CD8-positive, alpha-beta memory T cell (primary cell): ENCODE measurements around the gene SIRPG. TPM values are rescaled to one million over a fixed set of nuclear protein-coding genes. Genes with fewer than 3 reads are reported as not detected.

Experiments used
- CTCF ChIA-PET: fragments of 350-600 bp; sonication (Branson Sonifier 250); formaldehyde crosslinking; loops from one replicate; lab custom pipeline; 2021; ENCODE audit warnings: antibody characterized with exemption; lab: Charles Lee
- POLR2A ChIA-PET: fragments of 350-600 bp; sonication (Branson Sonifier 250); formaldehyde crosslinking; loops from one replicate; lab custom pipeline; 2021; ENCODE audit warnings: antibody characterized with exemption; lab: Charles Lee
- DNase-seq, 5 donors: peaks; one replicate each; pipeline versions ENCODE4 v3.0.0 to v3.0.0-alpha.2; 2020 to 2022; ENCODE audit warnings: mixed read lengths in 1 of 5
- H3K27ac ChIP-seq: one replicate; pipeline ENCODE4 v1.7.0; 2013; ENCODE audit warnings: low read depth, mild to moderate bottlenecking, low read length, moderate library complexity
- H3K27me3 ChIP-seq: 2 replicates; pipeline ENCODE4 v1.7.0; 2013; ENCODE audit warnings: low read length, mild to moderate bottlenecking; ENCODE audit not compliant: insufficient read depth, poor library complexity, severe bottlenecking
- H3K36me3 ChIP-seq: 2 replicates; pipeline ENCODE4 v1.7.0; 2013; ENCODE audit warnings: mild to moderate bottlenecking, low read length, moderate library complexity; ENCODE audit not compliant: insufficient read depth
- H3K4me1 ChIP-seq: 2 replicates; pipeline ENCODE4 v1.7.0; 2013; ENCODE audit warnings: mild to moderate bottlenecking, low read length, moderate library complexity; ENCODE audit not compliant: insufficient read depth
- H3K4me3 ChIP-seq: 2 replicates; pipeline ENCODE4 v1.7.0; 2013; ENCODE audit warnings: mild to moderate bottlenecking, low read length
- H3K9me3 ChIP-seq: 2 replicates; pipeline ENCODE4 v1.7.0; 2013; ENCODE audit warnings: mild to moderate bottlenecking, low read length
- H3K27ac Mint-ChIP-seq, 8 donors: one replicate each; pipeline ENCODE4 v1.8.0; 2020 to 2021; ENCODE audit warnings: mixed read lengths in 8 of 8, mild to moderate bottlenecking in 6 of 8, inconsistent platforms in 3 of 8, moderate library complexity in 3 of 8
- H3K27me3 Mint-ChIP-seq, 2 donors: one replicate each; pipeline ENCODE4 v1.8.0; 2020 to 2021; ENCODE audit warnings: mixed read lengths in 2 of 2, mild to moderate bottlenecking in 1 of 2, moderate library complexity in 1 of 2
- H3K36me3 Mint-ChIP-seq, 3 donors: one replicate each; pipeline ENCODE4 v1.8.0; 2020 to 2021; ENCODE audit warnings: mixed read lengths in 3 of 3, inconsistent platforms in 1 of 3, mild to moderate bottlenecking in 1 of 3
- H3K4me1 Mint-ChIP-seq, 3 donors: one replicate each; pipeline ENCODE4 v1.8.0; 2020 to 2021; ENCODE audit warnings: mixed read lengths in 3 of 3, inconsistent platforms in 1 of 3, mild to moderate bottlenecking in 1 of 3
- H3K4me3 Mint-ChIP-seq, 7 donors: one replicate each; pipeline ENCODE4 v1.8.0; 2020 to 2021; ENCODE audit warnings: mixed read lengths in 7 of 7, mild to moderate bottlenecking in 6 of 7, moderate library complexity in 4 of 7, inconsistent platforms in 2 of 7
- H3K9me3 Mint-ChIP-seq, 5 donors: one replicate each; pipeline ENCODE4 v1.8.0; 2020 to 2022; ENCODE audit warnings: mixed read lengths in 5 of 5, mild to moderate bottlenecking in 3 of 5, moderate library complexity in 2 of 5, inconsistent platforms in 1 of 5
- polyA plus RNA-seq: library from polyadenylated mRNA; unstranded; fragments of 300-500 nt; fragmentation: Illumina TruSeq; gene quantifications from one replicate; pipeline ENCODE4 v1.2.3, GENCODE V29; 2021
- total RNA-seq, 2 experiments: library from RNA; stranded (reverse); gene quantifications; one replicate each; pipeline ENCODE4 v1.2.3, GENCODE V29; 2021

The SIRPG gene
- total and polyA plus RNA-seq, 3 experiments from 2014 or later: 9.3 to 149 (median 11.7) TPM

GRCh38 chr20:1627200-1627550 is 30.4 kb downstream of the SIRPG start:
- H3K4me3 Mint-ChIP-seq: no peak overlapping the region
- H3K27ac Mint-ChIP-seq: peak overlapping the region; percentile 16 to 82 (median 54)
- H3K4me1 Mint-ChIP-seq: peaks cover 41 to 66% (median 62%) of the 10 kb centered on the region in 3 donors
- H3K9me3 Mint-ChIP-seq: no peaks in the 10 kb centered on the region
- H3K27ac ChIP-seq: no peak overlapping the region
- no peaks in the 10 kb centered on the region for H3K27me3 ChIP-seq
- H3K36me3 ChIP-seq: no peaks in the 10 kb centered on the region
- DNase-seq: no peak
- ChIA-PET POLR2A (no interaction called here), CTCF (interaction anchor here (1.3 kb wide), 1 partner anchor 107 kb away, joined by 4 read pairs; no protein-coding TSS in a partner anchor)
- H3K9me3 ChIP-seq: no peaks in the 10 kb centered on the region
- no peak overlapping the region for H3K4me3 ChIP-seq
- peaks cover 38% of the 10 kb centered on the region for H3K4me1 ChIP-seq
- no peaks in the 10 kb centered on the region for H3K27me3 Mint-ChIP-seq
- H3K36me3 Mint-ChIP-seq: peaks cover 7 to 59% (median 26%) of the 10 kb centered on the region in 3 donors

DNA sequence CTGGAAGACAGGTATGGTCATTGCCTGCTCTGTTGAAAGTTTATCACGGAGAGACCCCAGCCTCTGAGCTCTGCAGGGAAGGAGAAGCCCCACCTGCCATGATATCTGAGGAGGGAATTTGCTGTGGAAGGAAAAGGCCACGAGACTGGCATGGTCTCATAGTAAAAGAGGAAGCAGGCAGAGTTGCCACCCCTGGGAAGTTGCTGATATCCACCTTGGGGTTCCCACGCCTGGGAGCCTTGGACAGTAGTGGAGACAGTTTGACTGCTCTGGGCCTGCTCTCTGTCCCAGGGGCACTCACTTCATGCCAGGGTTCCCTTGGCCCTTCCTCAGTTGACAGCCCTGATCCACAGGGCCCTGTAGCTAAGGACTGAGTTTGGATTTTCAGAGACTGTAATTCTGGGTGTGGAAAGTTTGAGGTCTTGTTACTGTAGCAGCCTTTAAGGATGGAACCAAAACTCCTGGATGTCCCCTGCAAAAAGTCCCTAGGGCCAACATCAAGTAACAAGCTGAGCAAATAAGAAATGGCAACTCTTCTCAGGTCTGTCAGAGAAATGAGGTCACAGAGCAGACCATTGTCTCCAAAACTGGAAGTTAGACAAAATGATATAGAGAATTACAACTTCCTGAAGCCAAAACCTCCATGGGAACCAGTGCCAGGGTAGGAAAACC is 30.9 kb downstream of the SIRPG start:
- Histone ChIP-seq H3K9me3 (no peaks in the 10 kb centered on the region), H3K4me1 (peaks cover 37% of the 10 kb centered on the region), H3K36me3 (no peaks in the 10 kb centered on the region), H3K4me3 (no peak overlapping the region), H3K27ac (no peak overlapping the region), H3K27me3 (no peaks in the 10 kb centered on the region)
- Mint-ChIP-seq H3K4me3 (no peak overlapping the region), H3K27ac (peak overlapping the region in 7 of 8 donors; percentile 46 to 82 (median 59)), H3K27me3 (no peaks in the 10 kb centered on the region), H3K4me1 (peaks cover 41 to 65% (median 62%) of the 10 kb centered on the region in 3 donors), H3K9me3 (no peaks in the 10 kb centered on the region), H3K36me3 (peaks cover 7 to 53% (median 26%) of the 10 kb centered on the region in 3 donors)
- ChIA-PET CTCF (interaction anchor here (1.3 kb wide), 1 partner anchor 108 kb away, joined by 4 read pairs; no protein-coding TSS in a partner anchor), POLR2A (no interaction called here)
- no peak for DNase-seq

- H3K9me3 ChIP-seq: no peaks in the 10 kb centered on the region
- no peaks in the 10 kb centered on the region for H3K9me3 Mint-ChIP-seq
- no peaks in the 10 kb centered on the region for H3K27me3 ChIP-seq
- H3K4me3 ChIP-seq: no peak overlapping the region
- CTCF ChIA-PET: interaction anchor here (1.0 to 1.1 kb wide), 2 partner anchors 109 to 139 kb away, joined by 3 read pairs; no protein-coding TSS in a partner anchor
- POLR2A ChIA-PET: interaction anchor here (1.3 kb wide), 1 partner anchor 36 kb away, joined by 3 read pairs; no protein-coding TSS in a partner anchor
- H3K4me1 Mint-ChIP-seq: peaks cover 47 to 70% (median 68%) of the 10 kb centered on the region in 3 donors
- H3K27ac ChIP-seq: no peak overlapping the region
- peak overlapping the region; percentile 23 to 78 (median 50) for H3K27ac Mint-ChIP-seq
- DNase-seq: no peak
- H3K36me3 Mint-ChIP-seq: peaks cover 7 to 41% (median 22%) of the 10 kb centered on the region in 3 donors
- peaks cover 44% of the 10 kb centered on the region for H3K4me1 ChIP-seq
- no peaks in the 10 kb centered on the region for H3K36me3 ChIP-seq
- no peaks in the 10 kb centered on the region for H3K27me3 Mint-ChIP-seq
- no peak overlapping the region for H3K4me3 Mint-ChIP-seq
Measured at GRCh38 chr20:1625083-1625690, 32.4 kb downstream of the SIRPG start.

- H3K4me3 ChIP-seq: no peak overlapping the region
- peaks cover 54% of the 10 kb centered on the region for H3K4me1 ChIP-seq
- Mint-ChIP-seq H3K27ac (peak overlapping the region in 7 of 8 donors; percentile 36 to 81 (median 72)), H3K36me3 (peaks cover 10 to 34% (median 11%) of the 10 kb centered on the region in 3 donors), H3K4me1 (peaks cover 60 to 81% (median 77%) of the 10 kb centered on the region in 3 donors), H3K4me3 (no peak overlapping the region), H3K9me3 (no peaks in the 10 kb centered on the region), H3K27me3 (no peaks in the 10 kb centered on the region)
- H3K27me3 ChIP-seq: no peaks in the 10 kb centered on the region
- POLR2A ChIA-PET: no interaction called here
- no peak overlapping the region for H3K27ac ChIP-seq
- DNase-seq: no peak
- CTCF ChIA-PET: interaction anchor here (0.7 kb wide), 1 partner anchor 153 kb away, joined by 3 read pairs; no protein-coding TSS in a partner anchor
- H3K36me3 ChIP-seq: no peaks in the 10 kb centered on the region
- H3K9me3 ChIP-seq: no peaks in the 10 kb centered on the region
Measured at GRCh38 chr20:1623501-1624205, 33.9 kb downstream of the SIRPG start.

- Mint-ChIP-seq H3K36me3 (peaks cover 3 to 27% (median 12%) of the 10 kb centered on the region in 3 donors), H3K27ac (peak overlapping the region; percentile 2 to 96 (median 84)), H3K4me1 (peaks cover 60 to 77% (median 69%) of the 10 kb centered on the region in 3 donors), H3K27me3 (no peaks in the 10 kb centered on the region), H3K9me3 (no peaks in the 10 kb centered on the region), H3K4me3 (peak overlapping the region in 6 of 7 donors; percentile 4 to 51 (median 35))
- H3K4me3 ChIP-seq: no peak overlapping the region
- POLR2A ChIA-PET: interaction anchor here (1.0 kb wide), 1 partner anchor 44 kb away, joined by 3 read pairs; no protein-coding TSS in a partner anchor
- H3K36me3 ChIP-seq: no peaks in the 10 kb centered on the region
- H3K27ac ChIP-seq: no peak overlapping the region
- peak in 1 of 5 donors; percentile 16 for DNase-seq
- H3K27me3 ChIP-seq: no peaks in the 10 kb centered on the region
- no peaks in the 10 kb centered on the region for H3K9me3 ChIP-seq
- CTCF ChIA-PET: interaction anchor here (1.2 kb wide), 1 partner anchor 112 kb away, joined by 3 read pairs; no protein-coding TSS in a partner anchor
- peaks cover 52% of the 10 kb centered on the region for H3K4me1 ChIP-seq
Measured at GRCh38 chr20:1622450-1622849, 35.1 kb downstream of the SIRPG start.

DNA sequence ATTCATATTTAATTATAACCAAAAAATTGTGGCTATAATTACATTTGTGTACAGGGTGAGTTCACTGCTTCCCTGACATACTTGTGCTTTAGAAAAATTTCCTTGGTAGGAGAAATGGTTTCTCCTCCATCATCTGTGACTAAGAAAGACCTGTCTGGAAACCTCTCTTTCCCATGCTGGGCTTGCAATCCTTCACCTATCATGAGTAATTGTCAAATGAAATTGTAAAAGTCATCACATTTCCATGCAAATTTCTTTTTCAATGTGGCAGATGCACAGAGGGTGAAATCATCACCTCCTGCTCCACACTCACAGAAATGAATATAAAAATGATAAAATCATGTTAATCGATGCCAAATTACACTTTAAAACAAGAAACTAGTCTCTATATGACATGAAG is 36.3 kb downstream of the SIRPG start:
- ChIA-PET POLR2A (no interaction called here), CTCF (no interaction called here)
- Histone ChIP-seq H3K36me3 (no peaks in the 10 kb centered on the region), H3K27me3 (no peaks in the 10 kb centered on the region), H3K4me1 (peaks cover 43% of the 10 kb centered on the region), H3K9me3 (no peaks in the 10 kb centered on the region), H3K27ac (no peak overlapping the region), H3K4me3 (no peak overlapping the region)
- no peaks in the 10 kb centered on the region for H3K9me3 Mint-ChIP-seq
- H3K36me3 Mint-ChIP-seq: peaks cover 3 to 24% (median 12%) of the 10 kb centered on the region in 3 donors
- H3K4me1 Mint-ChIP-seq: peaks cover 58 to 69% (median 66%) of the 10 kb centered on the region in 3 donors
- H3K4me3 Mint-ChIP-seq: no peak overlapping the region
- H3K27ac Mint-ChIP-seq: peak overlapping the region in 1 of 8 donors; percentile 24
- DNase-seq: no peak
- no peaks in the 10 kb centered on the region for H3K27me3 Mint-ChIP-seq

GRCh38 chr20:1619861-1620444 is 37.6 kb downstream of the SIRPG start, which contains the start of gene SIRPB1:
Gene SIRPB1, minus strand, starts transcription at chr20:1620009. Its CDS starts 65 bp downstream, at chr20:1619944.
- no peak within 1 kb of the TSS for H3K27ac ChIP-seq

More at GRCh38 chr20:1619861-1620444, 37.6 kb downstream of the SIRPG start, which contains the start of gene SIRPB1:
- DNase-seq: no peak
- Mint-ChIP-seq H3K4me3 (peak within 1 kb of the TSS in 3 of 7 donors; percentile 0 to 49 (median 10)), H3K9me3 (no peaks in the 10 kb centered on the region), H3K4me1 (peaks cover 51 to 58% (median 55%) of the 10 kb centered on the region in 3 donors), H3K27ac (peak within 1 kb of the TSS in 5 of 8 donors; percentile 12 to 56 (median 32)), H3K36me3 (peaks cover 0 to 19% (median 12%) of the 10 kb centered on the region in 3 donors), H3K27me3 (no peaks in the 10 kb centered on the region)
- Histone ChIP-seq H3K4me3 (no peak within 1 kb of the TSS), H3K36me3 (no peaks in the 10 kb centered on the region), H3K9me3 (no peaks in the 10 kb centered on the region), H3K27me3 (no peaks in the 10 kb centered on the region), H3K4me1 (peaks cover 43% of the 10 kb centered on the region)
- POLR2A ChIA-PET: no interaction called here
- CTCF ChIA-PET: no interaction called here
